ENCODE measurements around the gene HS1BP3. TPM values are rescaled to one million over a fixed set of nuclear protein-coding genes. Genes with fewer than 3 reads are reported as not detected.

HS1BP3 gene
- total and polyA plus RNA-seq, 2 of the 13 experiments (the other 11 are each of a cell fraction or from before 2014, with no cell fraction given), result 15.2 to 22.0 TPM

DNA sequence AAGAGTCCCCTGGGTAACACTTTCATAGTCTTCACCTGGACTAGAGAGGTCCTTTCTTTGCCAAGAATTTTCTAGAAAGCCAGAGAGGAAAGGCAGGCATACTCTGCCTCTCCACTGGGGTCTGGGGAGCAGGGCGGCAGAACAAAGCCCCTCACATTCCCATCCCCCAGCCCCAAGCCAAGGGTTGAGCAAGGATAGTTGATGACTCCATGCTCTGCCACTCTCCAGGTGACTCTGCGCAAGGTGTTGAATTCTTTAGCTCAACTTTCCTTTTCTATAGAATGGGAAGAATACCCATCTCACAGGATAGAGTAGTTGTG lies 13.1 kb upstream of the HS1BP3 start:
- H3K27ac ChIP-seq (ENCODE audit: extremely low read length, insufficient read depth, low read length), result no peak overlapping the region
- intact Hi-C loops (cut with micrococcal nuclease; ENCODE audit: unreplicated experiment), result loop anchor here (5.0 to 10.0 kb wide), 2 partner anchors 503 to 651 kb away; no protein-coding TSS in a partner anchor
- no peak for ATAC-seq
- CTCF ChIA-PET (ENCODE audit: low intra/inter-chr PET ratio, low total read pairs), result interaction anchor here (0.9 to 1.4 kb wide), 2 partner anchors 12 kb away, joined by 5 to 6 read pairs; no protein-coding TSS in a partner anchor
- H3K9ac ChIP-seq (ENCODE audit: insufficient read depth, low read depth, low read length), result no peak overlapping the region
- DNase-seq (ENCODE audit: low spot score), result no peak
- H2AFZ ChIP-seq (ENCODE audit: low read length), result no peak overlapping the region
- H3K4me1 ChIP-seq (ENCODE audit: insufficient read depth, low read length), result peaks cover 53% of the 10 kb centered on the region
- no peaks in the 10 kb centered on the region for H4K20me1 ChIP-seq (ENCODE audit: insufficient read depth, low read length)
- peak overlapping the region; percentile 1; the same call in 1 of the 2 replicates for H3K4me2 ChIP-seq (ENCODE audit: low read depth, low read length)
- no peak overlapping the region for H3K4me3 ChIP-seq (replicated peaks in 1 of 3; ENCODE audit: insufficient read depth in 1 of 3, low read depth in 2 of 3, low read length in 3 of 3)
- TF ChIP-seq HNRNPLL (IDR thresholded peaks at IDR 0.05; ENCODE audit: low read depth, low read length, poor library complexity, severe bottlenecking) (no peak), MAFG (CRISPR knock-in tag; IDR thresholded peaks at IDR 0.05) (no peak), POLR2A (IDR thresholded peaks at IDR 0.05; ENCODE audit: insufficient read depth in 1 of 2, low read depth in 2 of 2, low read length in 2 of 2) (no peak), ELF3 (CRISPR knock-in tag; IDR thresholded peaks at IDR 0.05) (no peak), RARA (CRISPR knock-in tag; IDR thresholded peaks at IDR 0.05) (no peak), ATAD3A (CRISPR knock-in tag; IDR thresholded peaks at IDR 0.05) (no peak), HMG20A (CRISPR knock-in tag; IDR thresholded peaks at IDR 0.05; ENCODE audit: borderline replicate concordance) (no peak), ARNTL (CRISPR knock-in tag; IDR thresholded peaks at IDR 0.05) (no peak)
- TF ChIP-seq, protein P1, sequence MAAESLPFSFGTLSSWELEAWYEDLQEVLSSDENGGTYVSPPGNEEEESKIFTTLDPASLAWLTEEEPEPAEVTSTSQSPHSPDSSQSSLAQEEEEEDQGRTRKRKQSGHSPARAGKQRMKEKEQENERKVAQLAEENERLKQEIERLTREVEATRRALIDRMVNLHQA (CRISPR knock-in tag; IDR thresholded peaks at IDR 0.05), result no peak
- TF ChIP-seq, protein P2, sequence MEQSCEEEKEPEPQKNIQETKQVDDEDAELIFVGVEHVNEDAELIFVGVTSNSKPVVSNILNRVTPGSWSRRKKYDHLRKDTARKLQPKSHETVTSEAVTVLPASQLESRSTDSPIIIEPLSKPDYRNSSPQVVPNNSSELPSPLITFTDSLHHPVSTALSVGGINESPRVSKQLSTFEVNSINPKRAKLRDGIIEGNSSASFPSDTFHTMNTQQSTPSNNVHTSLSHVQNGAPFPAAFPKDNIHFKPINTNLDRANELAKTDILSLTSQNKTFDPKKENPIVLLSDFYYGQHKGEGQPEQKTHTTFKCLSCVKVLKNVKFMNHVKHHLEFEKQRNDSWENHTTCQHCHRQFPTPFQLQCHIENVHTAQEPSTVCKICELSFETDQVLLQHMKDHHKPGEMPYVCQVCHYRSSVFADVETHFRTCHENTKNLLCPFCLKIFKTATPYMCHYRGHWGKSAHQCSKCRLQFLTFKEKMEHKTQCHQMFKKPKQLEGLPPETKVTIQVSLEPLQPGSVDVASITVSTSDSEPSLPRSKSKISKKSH (CRISPR knock-in tag; IDR thresholded peaks at IDR 0.05; ENCODE audit: borderline replicate concordance), result no peak
- H3K9me3 ChIP-seq (ENCODE audit: low read length), result no peaks in the 10 kb centered on the region
- no TSS peak for BruUV-seq (replicated peaks)
- 59% methylated on average over 2 of the region's 2 CpGs for WGBS (ENCODE audit: low lambda C conversion rate)
- peaks cover 20 to 52% of the 10 kb centered on the region in 2 experiments; a peak in 4 of 5 replicates for H3K27me3 ChIP-seq (ENCODE audit: control insufficient read depth in 1 of 2, insufficient read depth in 2 of 2, low read length in 2 of 2)
- POLR2A ChIA-PET, result interaction anchor here (1.2 to 8.5 kb wide), 2 partner anchors 12 to 13 kb away, joined by 5 to 216 read pairs; partner anchors contain the start of gene HS1BP3
- no peaks in the 10 kb centered on the region for H3K36me3 ChIP-seq (replicated peaks in 1 of 2; ENCODE audit: control insufficient read depth in 1 of 2, insufficient read depth in 2 of 2, low read length in 2 of 2)
- peaks cover 15% of the 10 kb centered on the region for H3K79me2 ChIP-seq (ENCODE audit: insufficient read depth, low read length)
- in situ Hi-C loops (cut with HindIII; ENCODE audit: extremely low pct_ligation_motif_present, low pct_unique_long_range_greater_than_20kb), result loop anchor here (10.0 to 25.0 kb wide), 2 partner anchors 298 to 501 kb away; no protein-coding TSS in a partner anchor
- no peak for FAIRE-seq

All from HepG2 (cell line).